HCT116 (cell line): ENCODE results near the gene NEURL1. TPM values are rescaled to one million over a fixed set of nuclear protein-coding genes. Genes with fewer than 3 reads are reported as not detected.

ENCODE experiments used
- ATAC-seq: fragments of 200-7000 bp; cut with Tn5 transposase; 2 replicates; pipeline ENCODE4 v1.9.1; 2020; ENCODE audit warnings: mild to moderate bottlenecking, moderate library complexity
- BruUV-seq: library from RNA; stranded (reverse); fragments of 400-500 nt; replicated peaks from 2 replicates; lab custom pipeline; 2021; lab: Mats Ljungman, UMichigan
- CTCF ChIA-PET: fragments of 300-600 bp; sonication (Branson Sonifier 250); formaldehyde crosslinking; loops from one replicate; lab custom pipeline; 2021; ENCODE audit warnings: antibody characterized with exemption; lab: Charles Lee
- POLR2A ChIA-PET: fragments of 300-600, 350-600 bp; sonication (Branson Sonifier 250); formaldehyde crosslinking; loops from one replicate; lab custom pipeline; 2021; ENCODE audit warnings: antibody characterized with exemption; lab: Charles Lee
- RAD21 ChIA-PET, 2 experiments: fragments of 300-600 bp; sonication (Branson Sonifier 250); formaldehyde crosslinking; loops; one replicate each; lab custom pipeline; 2023; ENCODE audit warnings: low total read pairs in 2 of 2; ENCODE audit not compliant: uncharacterized antibody in 2 of 2, unreplicated experiment in 2 of 2, low non-redundant PET in 1 of 2; lab: Charles Lee
- DNase-seq: peaks from one replicate; pipeline ENCODE4 v3.0.0-alpha.2; 2010; ENCODE audit warnings: low read depth, low spot score
- H2AFZ ChIP-seq: fragments of 200-600 bp; shearing (Covaris generic), sonication (generic); 2 replicates; pipeline ENCODE4 v1.6.1; 2017; ENCODE audit warnings: low read depth, mixed run types, mixed read lengths, antibody characterized with exemption, low read length; ENCODE audit not compliant: poor library complexity, severe bottlenecking
- H3K27ac ChIP-seq: 2 replicates; pipeline ENCODE4 v1.5.1; 2012; ENCODE audit warnings: low read depth, low read length
- H3K27me3 ChIP-seq: fragments of 200-600 bp; sonication (generic); 2 replicates; pipeline ENCODE4 v1.6.1; 2016; ENCODE audit warnings: mixed run types, low read length, mixed read lengths; ENCODE audit not compliant: insufficient read depth
- H3K36me3 ChIP-seq, 2 experiments: fragments of 200-500 bp in 1 of 2; fragments of 200-600 bp in 1 of 2; sonication (Bioruptor generic) in 1 of 2; sonication (generic) in 1 of 2; 2 replicates each; pipeline versions ENCODE4 v1.5.1 to v1.6.1; 2014 to 2016; ENCODE audit warnings: low read length in 2 of 2, inconsistent platforms in 1 of 2, mixed read lengths in 1 of 2, mixed run types in 1 of 2; ENCODE audit not compliant: insufficient read depth in 2 of 2, control insufficient read depth in 1 of 2
- H3K4me1 ChIP-seq, 2 experiments: fragments of 200-600 bp in 1 of 2; sonication (generic) in 1 of 2; 2 replicates each; pipeline versions ENCODE4 v1.5.1 to v1.6.1; 2012 to 2017; ENCODE audit warnings: low read length in 2 of 2, inconsistent platforms in 1 of 2, mild to moderate bottlenecking in 1 of 2, mixed read lengths in 1 of 2, mixed run types in 1 of 2, moderate library complexity in 1 of 2; ENCODE audit not compliant: insufficient read depth in 2 of 2, control insufficient read depth in 1 of 2
- H3K4me2 ChIP-seq: fragments of 200-600 bp; sonication (generic); 2 replicates; pipeline ENCODE4 v1.6.1; 2017; ENCODE audit warnings: mixed run types, low read length, mixed read lengths
- H3K4me3 ChIP-seq, 2 experiments: fragments of 200-600 bp in 1 of 2; sonication (generic) in 1 of 2; replicated peaks in 1 of 2; 2 replicates each; pipeline ENCODE4 v1.5.1; 2011 to 2016; ENCODE audit warnings: low read length in 2 of 2, control low read depth in 1 of 2, low read depth in 1 of 2, mild to moderate bottlenecking in 1 of 2, mixed read lengths in 1 of 2, mixed run types in 1 of 2
- H3K79me2 ChIP-seq: fragments of 200-600 bp; sonication (generic); 2 replicates; pipeline ENCODE4 v1.6.1; 2017; ENCODE audit warnings: mild to moderate bottlenecking, mixed run types, low read length, moderate library complexity, mixed read lengths; ENCODE audit not compliant: insufficient read depth
- H3K9ac ChIP-seq: fragments of 200-600 bp; sonication (generic); 2 replicates; pipeline ENCODE4 v1.6.1; 2016; ENCODE audit warnings: low read length, mixed read lengths
- H3K9me2 ChIP-seq: fragments of 200-600 bp; sonication (generic), shearing (Covaris generic); 2 replicates; pipeline ENCODE4 v1.6.1; 2017; ENCODE audit warnings: mixed run types, mild to moderate bottlenecking, moderate library complexity; ENCODE audit not compliant: insufficient read depth
- H3K9me3 ChIP-seq, 2 experiments: fragments of 200-500 bp in 1 of 2; fragments of 200-600 bp in 1 of 2; sonication (Bioruptor generic) in 1 of 2; sonication (generic) in 1 of 2; 2 replicates each; pipeline ENCODE4 v1.6.1; 2014 to 2017; ENCODE audit warnings: low read length in 2 of 2, mixed read lengths in 2 of 2, inconsistent platforms in 1 of 2, low read depth in 1 of 2, mild to moderate bottlenecking in 1 of 2, mixed run types in 1 of 2, moderate library complexity in 1 of 2; ENCODE audit not compliant: control insufficient read depth in 1 of 2, insufficient read depth in 1 of 2
- H4K20me1 ChIP-seq: fragments of 200-600 bp; sonication (generic), shearing (Covaris generic); 2 replicates; pipeline ENCODE4 v1.6.1; 2017; ENCODE audit warnings: mixed run types, mild to moderate bottlenecking, moderate library complexity; ENCODE audit not compliant: insufficient read depth
- CBX3 ChIP-seq: IDR thresholded peaks from 2 replicates; pipeline ENCODE4 v1.6.1; 2012; ENCODE audit warnings: low read depth
- CEBPB ChIP-seq: IDR thresholded peaks from 2 replicates; pipeline ENCODE4 v1.6.1; 2012; ENCODE audit warnings: low read depth
- EGR1 ChIP-seq: IDR thresholded peaks from 2 replicates; pipeline ENCODE4 v1.6.1; 2012; ENCODE audit warnings: low read depth
- ELF1 ChIP-seq: IDR thresholded peaks from 2 replicates; pipeline ENCODE4 v1.6.1; 2012; ENCODE audit warnings: low read depth, borderline replicate concordance
- EZH2 ChIP-seq: fragments of 200-600 bp; sonication (generic); IDR thresholded peaks from 2 replicates; pipeline ENCODE4 v1.6.1; 2017; ENCODE audit warnings: antibody characterized with exemption, mixed run types
- JUND ChIP-seq: IDR thresholded peaks from 2 replicates; pipeline ENCODE4 v1.6.1; 2012
- POLR2AphosphoS5 ChIP-seq: IDR thresholded peaks from 2 replicates; pipeline ENCODE4 v1.6.1; 2011; ENCODE audit warnings: mild to moderate bottlenecking, low read depth, low read length, moderate library complexity
- RAD21 ChIP-seq: IDR thresholded peaks from 2 replicates; pipeline ENCODE4 v1.6.1; 2012; ENCODE audit warnings: low read depth, mild to moderate bottlenecking
- REST ChIP-seq: IDR thresholded peaks from 2 replicates; pipeline ENCODE4 v1.6.1; 2012; ENCODE audit warnings: low read depth
- SIN3A ChIP-seq: IDR thresholded peaks from 2 replicates; pipeline ENCODE4 v1.6.1; 2012; ENCODE audit warnings: low read depth
- SP1 ChIP-seq: IDR thresholded peaks from 2 replicates; pipeline ENCODE4 v1.6.1; 2012; ENCODE audit warnings: low read depth
- SRF ChIP-seq: IDR thresholded peaks from 2 replicates; pipeline ENCODE4 v1.6.1; 2012; ENCODE audit warnings: low read depth
- TCF7L2 ChIP-seq: IDR thresholded peaks from 2 replicates; pipeline ENCODE4 v1.7.0; 2011; ENCODE audit warnings: borderline replicate concordance, inconsistent platforms; ENCODE audit not compliant: insufficient read depth, insufficient read length; ENCODE audit errors: extremely low read depth
- YY1 ChIP-seq: IDR thresholded peaks from 2 replicates; pipeline ENCODE4 v1.6.1; 2011; ENCODE audit warnings: low read length, low read depth, moderate library complexity, mild to moderate bottlenecking; ENCODE audit not compliant: insufficient replicate concordance; ENCODE audit errors: extremely low read depth
- ZFX ChIP-seq: fragments of 450-650 bp; IDR thresholded peaks from 2 replicates; pipeline ENCODE4 v1.6.1; 2017
- ZNF274 ChIP-seq: fragments of 200-500 bp; sonication (Bioruptor generic); IDR thresholded peaks from 2 replicates; pipeline ENCODE4 v1.6.1; 2014; ENCODE audit warnings: mild to moderate bottlenecking, low read depth, low read length, inconsistent platforms
- intact Hi-C: fragments of 100-400 bp; cut with micrococcal nuclease; formaldehyde crosslinking; loops from 2 replicates; pipeline ENCODE4 v1.10.0; 2022
- total RNA-seq: library from RNA; stranded (reverse); gene quantifications from one replicate; pipeline ENCODE4 v1.2.1, GENCODE V29; 2021; ENCODE audit not compliant: unreplicated experiment
- TF ChIP-seq, protein P1 (sequence below), 3 experiments: fragments of 200-600 bp in 1 of 3; sonication (generic) in 1 of 3; IDR thresholded peaks in 2 of 3; conservative IDR thresholded peaks in 1 of 3; 2 replicates each; pipeline ENCODE4 v1.5.1; 2012 to 2017; ENCODE audit warnings: low read depth in 2 of 3, low read length in 2 of 3, antibody characterized with exemption in 1 of 3, borderline replicate concordance in 1 of 3, control low read depth in 1 of 3, mild to moderate bottlenecking in 1 of 3, mixed read lengths in 1 of 3, mixed run types in 1 of 3, moderate library complexity in 1 of 3; ENCODE audit not compliant: insufficient read depth in 1 of 3

Gene NEURL1
- total RNA-seq, 1 experiment from 2014 or later, result 1.4 TPM

DNA sequence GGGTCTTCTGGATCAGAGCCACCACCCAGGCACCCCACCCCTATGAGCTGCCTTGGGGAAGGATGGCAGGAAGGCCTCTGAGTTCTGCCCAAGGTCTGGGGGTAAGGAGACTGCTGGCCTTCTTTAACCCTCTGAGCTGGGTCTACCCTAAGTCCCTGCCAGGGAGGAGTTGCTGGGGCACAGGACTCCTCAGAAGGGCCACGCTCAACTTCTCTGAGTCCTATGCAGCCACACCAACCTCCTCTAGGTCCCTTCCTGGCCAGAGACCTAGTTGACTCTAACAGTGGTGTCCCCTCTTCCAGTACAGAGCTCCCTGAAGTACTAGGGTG, 2.6 kb upstream of the NEURL1 start:
- ATAC-seq, result no peak
- no peak overlapping the region for H3K27ac ChIP-seq
- no TSS peak for BruUV-seq
- no peaks in the 10 kb centered on the region for H4K20me1 ChIP-seq
- CTCF ChIA-PET, result interaction anchor here (0.8 to 2.6 kb wide), 7 partner anchors 10 to 246 kb away, joined by 3 to 13 read pairs (median 4); no protein-coding TSS in a partner anchor
- no peaks in the 10 kb centered on the region for H3K9me2 ChIP-seq
- peaks cover 15 to 29% of the 10 kb centered on the region in 2 experiments for H3K4me1 ChIP-seq
- DNase-seq, result no peak
- peak overlapping the region; percentile 16; the same call in 1 of the 2 replicates for H3K4me2 ChIP-seq
- no peak overlapping the region for H2AFZ ChIP-seq
- intact Hi-C loops, result no loop called here
- no peak overlapping the region for H3K4me3 ChIP-seq
- RAD21 ChIA-PET, result interaction anchor here in 1 of 2 experiments (0.6 kb wide), 1 partner anchor 15 kb away, joined by 3 read pairs; no protein-coding TSS in a partner anchor
- H3K36me3 ChIP-seq, result no peaks in the 10 kb centered on the region
- no peaks in the 10 kb centered on the region for H3K79me2 ChIP-seq
- no peaks in the 10 kb centered on the region for H3K9me3 ChIP-seq
- TF ChIP-seq SRF, result no peak
- no peak for TF ChIP-seq EGR1
- TF ChIP-seq, protein P1, sequence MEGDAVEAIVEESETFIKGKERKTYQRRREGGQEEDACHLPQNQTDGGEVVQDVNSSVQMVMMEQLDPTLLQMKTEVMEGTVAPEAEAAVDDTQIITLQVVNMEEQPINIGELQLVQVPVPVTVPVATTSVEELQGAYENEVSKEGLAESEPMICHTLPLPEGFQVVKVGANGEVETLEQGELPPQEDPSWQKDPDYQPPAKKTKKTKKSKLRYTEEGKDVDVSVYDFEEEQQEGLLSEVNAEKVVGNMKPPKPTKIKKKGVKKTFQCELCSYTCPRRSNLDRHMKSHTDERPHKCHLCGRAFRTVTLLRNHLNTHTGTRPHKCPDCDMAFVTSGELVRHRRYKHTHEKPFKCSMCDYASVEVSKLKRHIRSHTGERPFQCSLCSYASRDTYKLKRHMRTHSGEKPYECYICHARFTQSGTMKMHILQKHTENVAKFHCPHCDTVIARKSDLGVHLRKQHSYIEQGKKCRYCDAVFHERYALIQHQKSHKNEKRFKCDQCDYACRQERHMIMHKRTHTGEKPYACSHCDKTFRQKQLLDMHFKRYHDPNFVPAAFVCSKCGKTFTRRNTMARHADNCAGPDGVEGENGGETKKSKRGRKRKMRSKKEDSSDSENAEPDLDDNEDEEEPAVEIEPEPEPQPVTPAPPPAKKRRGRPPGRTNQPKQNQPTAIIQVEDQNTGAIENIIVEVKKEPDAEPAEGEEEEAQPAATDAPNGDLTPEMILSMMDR (IDR thresholded peaks at IDR 0.05 in 2 of 3, conservative IDR thresholded peaks at IDR 0.05 in 1 of 3; ENCODE audit: borderline replicate concordance in 1 of 3, insufficient read depth in 1 of 3, low read depth in 2 of 3, low read length in 2 of 3), result no peak
- no peak for TF ChIP-seq ZNF274
- TF ChIP-seq YY1, result no peak
- TF ChIP-seq SP1, result no peak
- no peak for TF ChIP-seq REST
- no peak for TF ChIP-seq POLR2AphosphoS5
- no peak for TF ChIP-seq JUND
- TF ChIP-seq ZFX, result no peak
- no peak for TF ChIP-seq RAD21
- TF ChIP-seq TCF7L2, result no peak
- no peak for TF ChIP-seq CEBPB
- no peak for TF ChIP-seq CBX3
- TF ChIP-seq SIN3A, result no peak
- TF ChIP-seq ELF1, result no peak
- no peak for TF ChIP-seq EZH2
- POLR2A ChIA-PET, result interaction anchor here (0.6 kb wide), 1 partner anchor 818 kb away, joined by 4 read pairs; no protein-coding TSS in a partner anchor
- no peaks in the 10 kb centered on the region for H3K27me3 ChIP-seq
- H3K9ac ChIP-seq, result no peak overlapping the region
